Brain microvascular endothelial cell (primary cell): ENCODE measurements around the gene PDHX.

Experiments used
- DNase-seq: peaks from one replicate; pipeline ENCODE4 v3.0.0-alpha.2; 2020
- H3K27ac ChIP-seq: fragments of 250-450 bp; sonication (Bioruptor Pico); 2 replicates; pipeline ENCODE4 v1.5.1; 2020; ENCODE audit warnings: mild to moderate bottlenecking, moderate library complexity
- H3K27me3 ChIP-seq: fragments of 250-450 bp; sonication (Bioruptor Pico); replicated peaks from 2 replicates; pipeline ENCODE4 v1.5.1; 2020; ENCODE audit warnings: mild to moderate bottlenecking
- H3K36me3 ChIP-seq: fragments of 250-450 bp; sonication (Bioruptor Pico); replicated peaks from 2 replicates; pipeline ENCODE4 v1.5.1; 2020; ENCODE audit warnings: mild to moderate bottlenecking
- H3K4me3 ChIP-seq: 2 replicates; pipeline ENCODE4 v1.5.1; 2011; ENCODE audit warnings: low read depth, mild to moderate bottlenecking, control low read depth, low read length, moderate library complexity
- in situ Hi-C: cut with HindIII; loops from 2 replicates; pipeline ENCODE4 v1.10.0; 2017; ENCODE audit warnings: low sequenced_read_pairs, low pct_ligation_motif_present
- TF ChIP-seq, protein P1 (sequence below): IDR thresholded peaks from 2 replicates; pipeline ENCODE4 v1.5.1; 2011; ENCODE audit warnings: low read depth, mild to moderate bottlenecking, moderate library complexity, low read length, control low read depth, inconsistent platforms; ENCODE audit errors: missing control alignments

Gene PDHX

DNA sequence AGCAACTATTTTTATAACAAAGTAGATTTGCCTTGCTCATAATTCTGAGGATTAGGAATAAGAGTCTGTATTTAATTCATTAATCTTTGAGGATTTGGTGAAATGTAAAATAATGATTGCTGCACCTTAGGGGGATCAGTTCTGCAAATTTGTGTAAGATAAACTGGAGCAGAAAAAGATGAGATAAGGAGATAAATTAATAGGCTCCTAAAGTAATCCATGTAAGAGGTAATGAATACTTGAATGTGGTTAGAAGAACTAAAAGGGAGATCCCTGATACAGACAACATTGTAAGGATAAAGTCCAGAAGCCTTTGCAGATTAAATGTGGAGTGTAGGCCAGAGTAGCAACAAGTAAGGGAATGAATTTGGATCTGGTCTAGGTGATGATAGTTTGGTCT is 45.6 kb downstream of the PDHX start:
- Histone ChIP-seq H3K4me3 (no peak overlapping the region), H3K27ac (no peak overlapping the region), H3K36me3 (peaks cover 5% of the 10 kb centered on the region), H3K27me3 (no peaks in the 10 kb centered on the region)
- TF ChIP-seq, protein P1, sequence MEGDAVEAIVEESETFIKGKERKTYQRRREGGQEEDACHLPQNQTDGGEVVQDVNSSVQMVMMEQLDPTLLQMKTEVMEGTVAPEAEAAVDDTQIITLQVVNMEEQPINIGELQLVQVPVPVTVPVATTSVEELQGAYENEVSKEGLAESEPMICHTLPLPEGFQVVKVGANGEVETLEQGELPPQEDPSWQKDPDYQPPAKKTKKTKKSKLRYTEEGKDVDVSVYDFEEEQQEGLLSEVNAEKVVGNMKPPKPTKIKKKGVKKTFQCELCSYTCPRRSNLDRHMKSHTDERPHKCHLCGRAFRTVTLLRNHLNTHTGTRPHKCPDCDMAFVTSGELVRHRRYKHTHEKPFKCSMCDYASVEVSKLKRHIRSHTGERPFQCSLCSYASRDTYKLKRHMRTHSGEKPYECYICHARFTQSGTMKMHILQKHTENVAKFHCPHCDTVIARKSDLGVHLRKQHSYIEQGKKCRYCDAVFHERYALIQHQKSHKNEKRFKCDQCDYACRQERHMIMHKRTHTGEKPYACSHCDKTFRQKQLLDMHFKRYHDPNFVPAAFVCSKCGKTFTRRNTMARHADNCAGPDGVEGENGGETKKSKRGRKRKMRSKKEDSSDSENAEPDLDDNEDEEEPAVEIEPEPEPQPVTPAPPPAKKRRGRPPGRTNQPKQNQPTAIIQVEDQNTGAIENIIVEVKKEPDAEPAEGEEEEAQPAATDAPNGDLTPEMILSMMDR = no peak
- in situ Hi-C loops = no loop called here
- DNase-seq = no peak

DNA sequence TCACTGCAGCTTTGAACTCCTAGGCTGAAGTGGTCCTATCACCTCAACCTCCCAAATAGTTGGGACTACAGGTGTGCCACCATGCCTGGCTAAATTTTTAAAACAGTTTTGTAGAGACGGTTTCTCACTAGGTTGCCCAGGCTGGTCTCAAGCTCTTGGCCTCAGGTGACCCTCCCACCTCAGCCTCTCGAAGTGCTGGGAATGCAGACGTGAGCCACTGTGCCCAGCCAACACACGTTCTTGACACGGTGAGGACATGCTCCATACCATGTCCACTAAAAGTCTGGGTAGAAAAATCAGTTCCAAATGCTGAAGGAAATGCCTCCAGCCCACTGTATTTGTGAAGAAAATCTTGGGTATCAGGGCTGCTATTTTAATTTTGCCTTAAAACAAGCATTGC is 46.9 kb downstream of the PDHX start:
- Histone ChIP-seq H3K27ac (no peak overlapping the region), H3K27me3 (no peaks in the 10 kb centered on the region), H3K36me3 (peaks cover 5% of the 10 kb centered on the region), H3K4me3 (no peak overlapping the region)
- no peak for DNase-seq
- TF ChIP-seq, protein P1 = no peak
- in situ Hi-C loops = no loop called here

DNA sequence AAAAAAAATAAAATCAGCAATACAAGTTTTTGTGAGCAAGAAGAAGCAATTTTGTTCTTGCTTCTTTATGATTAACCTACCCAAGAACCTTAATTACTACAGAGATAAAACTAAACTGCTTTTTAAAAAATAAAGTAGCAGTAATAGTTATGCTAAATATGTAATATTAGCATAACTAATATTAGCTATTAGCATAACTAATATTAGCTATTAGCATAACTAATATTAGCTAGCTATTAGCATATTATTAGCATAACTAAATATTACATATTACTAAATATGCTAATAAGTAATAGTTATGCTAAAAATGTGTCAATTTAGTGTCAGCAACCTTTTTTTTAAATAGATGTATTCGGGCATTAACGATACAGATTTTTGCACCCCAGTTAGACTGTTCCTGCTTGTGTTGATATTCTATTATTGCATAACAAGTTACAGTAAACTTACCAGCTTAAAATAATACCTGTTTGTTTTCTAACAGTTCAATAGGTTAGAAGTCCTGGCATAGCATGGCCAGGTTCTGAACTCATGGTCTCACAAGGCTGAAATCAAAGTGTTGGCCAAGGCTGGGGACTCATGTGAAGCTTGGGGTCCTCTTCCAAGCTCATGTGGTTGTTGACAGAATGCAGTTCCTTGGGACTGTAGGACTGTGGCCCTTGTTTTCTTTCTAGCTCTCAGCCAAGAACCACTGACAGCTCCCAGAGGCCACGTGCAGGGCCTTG is 48.4 kb downstream of the PDHX start:
- TF ChIP-seq, protein P1 = no peak
- Histone ChIP-seq H3K27me3 (no peaks in the 10 kb centered on the region), H3K4me3 (no peak overlapping the region), H3K27ac (no peak overlapping the region), H3K36me3 (peaks cover 5% of the 10 kb centered on the region)
- in situ Hi-C loops = no loop called here
- no peak for DNase-seq

DNA sequence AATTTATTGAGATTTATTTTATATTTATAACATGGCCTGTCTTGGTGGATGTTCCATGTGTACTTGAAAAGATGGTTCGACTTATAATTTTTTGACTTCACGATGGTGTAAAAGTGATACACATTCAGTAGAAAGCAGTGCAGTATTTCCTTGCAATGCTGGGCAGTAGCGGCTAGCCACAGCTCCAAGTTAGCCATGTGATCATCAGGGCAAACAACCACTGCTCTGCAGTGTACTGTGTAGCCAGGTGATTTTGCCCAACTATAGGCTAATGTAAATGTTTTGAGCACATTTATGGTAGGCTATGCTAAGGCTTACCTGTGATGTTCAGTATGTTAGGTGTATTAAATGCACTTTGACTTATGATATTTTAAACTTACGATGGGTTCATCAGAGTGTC is 52.4 kb downstream of the PDHX start:
- no peak overlapping the region for H3K4me3 ChIP-seq
- no peaks in the 10 kb centered on the region for H3K27me3 ChIP-seq
- DNase-seq = no peak
- TF ChIP-seq, protein P1 = no peak
- H3K36me3 ChIP-seq = peaks cover 5% of the 10 kb centered on the region
- in situ Hi-C loops = no loop called here
- H3K27ac ChIP-seq = no peak overlapping the region

DNA sequence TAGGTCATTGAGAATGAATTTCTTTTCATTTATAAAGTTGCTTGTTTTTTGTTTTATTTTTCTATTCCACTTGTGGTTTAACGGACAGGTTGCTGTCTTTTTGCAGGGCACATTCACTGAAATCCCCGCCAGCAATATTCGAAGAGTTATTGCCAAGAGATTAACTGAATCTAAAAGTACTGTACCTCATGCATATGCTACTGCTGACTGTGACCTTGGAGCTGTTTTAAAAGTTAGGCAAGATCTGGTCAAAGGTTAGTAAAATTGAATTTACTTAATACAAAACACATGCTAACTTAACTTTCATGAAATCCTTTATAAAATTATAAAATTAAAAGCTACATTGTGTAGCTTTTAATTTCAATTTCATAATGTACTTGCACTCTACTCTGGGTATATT is 53.6 kb downstream of the PDHX start:
- TF ChIP-seq, protein P1 = no peak
- Histone ChIP-seq H3K4me3 (no peak overlapping the region), H3K27me3 (no peaks in the 10 kb centered on the region), H3K27ac (no peak overlapping the region), H3K36me3 (peaks cover 5% of the 10 kb centered on the region)
- no peak for DNase-seq
- in situ Hi-C loops = no loop called here

DNA sequence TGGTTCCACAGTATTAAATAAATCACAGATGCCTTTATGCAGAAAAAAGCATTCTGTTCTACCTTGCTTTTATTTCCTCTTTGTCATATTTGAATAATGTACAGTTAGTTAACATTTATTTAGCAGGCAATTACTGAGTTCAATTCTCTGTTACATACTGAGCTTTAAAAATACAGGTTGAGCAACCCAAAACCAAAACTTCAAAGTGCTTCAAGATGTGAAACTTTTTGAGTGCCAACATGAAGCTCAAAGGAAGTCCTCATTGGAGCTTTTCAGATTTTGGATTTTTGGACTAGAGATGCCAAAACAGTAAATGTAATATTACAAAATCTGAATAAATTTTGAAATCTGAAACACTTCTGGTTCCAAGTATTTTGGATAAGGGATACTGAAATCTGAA is 54.1 kb downstream of the PDHX start:
- no peak for DNase-seq
- Histone ChIP-seq H3K27me3 (no peaks in the 10 kb centered on the region), H3K36me3 (peaks cover 5% of the 10 kb centered on the region), H3K4me3 (no peak overlapping the region), H3K27ac (no peak overlapping the region)
- in situ Hi-C loops = no loop called here
- TF ChIP-seq, protein P1 = no peak
